ENCODE measurements around the gene ARSB.
"Not testable (repeated sequence)": the region's sequence is repeated elsewhere in the genome, so short reads cannot be mapped to it uniquely, and the experiment has no call there.

Gene ARSB

DNA sequence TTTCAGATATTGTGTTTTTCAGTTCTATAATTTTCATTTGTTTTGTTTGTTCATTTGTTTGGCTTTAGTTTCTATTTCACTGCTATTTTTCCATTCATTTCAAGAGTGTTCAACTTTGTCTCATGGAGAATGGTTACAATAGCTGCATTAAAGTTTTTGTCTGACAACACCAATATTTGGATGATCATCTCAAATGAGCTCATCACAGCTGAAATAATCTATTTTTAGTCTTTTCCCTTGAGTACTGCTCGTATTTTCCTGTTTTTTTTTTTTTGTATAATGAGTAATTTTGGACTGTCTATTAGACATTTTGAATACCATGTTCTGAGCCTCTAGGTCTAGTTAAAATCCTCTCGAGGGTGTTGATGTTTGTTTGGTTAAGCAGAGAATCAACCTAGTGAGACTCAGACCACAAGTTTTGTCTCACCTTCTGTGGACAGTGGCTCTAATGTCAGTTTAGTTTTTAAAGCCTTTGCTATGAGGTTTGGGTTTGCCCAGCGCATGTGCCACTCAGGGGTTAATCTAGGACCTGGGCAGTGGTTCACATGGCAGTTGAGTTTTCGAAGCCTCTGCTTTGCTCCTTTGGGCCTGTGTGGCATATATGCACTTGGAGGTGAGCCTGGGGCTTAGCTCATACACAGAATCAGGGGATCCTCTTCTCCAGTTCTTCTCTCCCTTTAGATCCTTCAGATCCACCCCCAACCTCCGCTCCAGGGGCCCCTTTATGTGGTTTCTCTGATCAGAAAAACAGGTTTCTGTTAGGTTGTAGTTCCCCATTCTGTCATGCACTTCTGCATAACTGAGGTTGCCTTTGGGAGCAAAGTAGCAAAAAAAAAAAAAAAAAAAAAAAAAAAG lies 79.8 kb downstream of the ARSB start:
- DNase-seq: no peak

DNA sequence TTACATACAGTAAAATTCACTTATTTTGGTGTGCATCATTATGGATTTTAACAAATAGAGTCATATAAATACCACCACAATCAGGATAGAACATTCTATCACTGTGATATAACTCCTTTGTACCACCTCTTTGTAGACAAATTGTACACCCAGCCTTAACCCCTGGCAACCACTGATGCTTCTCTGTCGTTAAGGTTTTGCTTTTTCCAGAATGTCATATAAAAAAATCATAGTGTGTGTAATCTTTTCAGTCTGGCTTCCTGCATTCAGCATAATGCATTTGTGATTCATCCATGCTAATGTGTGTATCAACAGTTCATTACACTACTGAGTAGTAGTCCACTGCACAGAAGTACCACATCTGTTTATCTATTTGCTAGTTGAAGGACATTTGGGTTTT lies 81.2 kb downstream of the ARSB start:
- no peak for DNase-seq

DNA sequence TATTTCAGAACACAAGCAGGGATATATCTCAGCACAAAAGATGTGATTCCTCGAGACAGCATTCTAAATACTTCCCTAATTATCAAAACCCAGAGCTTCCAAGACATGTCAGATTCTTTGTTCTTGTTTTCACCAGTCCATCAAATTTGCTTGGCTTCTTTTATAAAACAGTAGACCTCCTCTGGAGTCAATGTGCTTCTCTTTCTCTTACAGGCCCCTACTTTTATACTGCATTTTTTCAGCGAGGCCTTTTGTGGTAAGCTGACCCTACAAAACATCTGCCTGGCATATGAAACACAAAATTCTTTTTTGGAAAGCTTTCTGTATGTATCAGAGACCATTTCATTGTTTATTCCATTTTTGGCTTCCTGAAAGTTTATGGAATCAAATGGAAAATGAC lies 81.8 kb downstream of the ARSB start:
- no peak for DNase-seq

DNA sequence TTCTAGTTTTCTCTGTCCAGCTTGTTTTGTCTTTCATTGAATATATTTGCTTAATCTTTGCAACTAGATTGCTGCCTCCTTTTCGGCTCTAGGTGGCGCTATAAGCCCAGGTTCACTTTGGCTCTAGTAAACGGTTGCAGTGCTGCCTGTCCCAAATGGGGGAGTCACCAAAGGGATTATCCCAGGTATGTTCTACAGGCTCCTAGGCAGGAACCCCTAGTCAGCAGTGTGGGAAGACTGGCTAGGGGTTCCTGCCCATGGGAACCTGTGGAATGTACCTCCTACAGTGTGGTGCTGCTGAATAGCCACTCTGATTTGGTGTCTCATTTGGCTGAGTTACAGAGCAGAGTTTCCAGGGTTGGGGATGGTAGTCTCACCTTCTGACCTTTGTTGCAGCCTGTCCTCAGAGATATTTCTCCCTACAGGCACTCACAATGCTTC lies 85.2 kb downstream of the ARSB start:
- peak in 1 of 58 donors; percentile 17 for DNase-seq

DNA sequence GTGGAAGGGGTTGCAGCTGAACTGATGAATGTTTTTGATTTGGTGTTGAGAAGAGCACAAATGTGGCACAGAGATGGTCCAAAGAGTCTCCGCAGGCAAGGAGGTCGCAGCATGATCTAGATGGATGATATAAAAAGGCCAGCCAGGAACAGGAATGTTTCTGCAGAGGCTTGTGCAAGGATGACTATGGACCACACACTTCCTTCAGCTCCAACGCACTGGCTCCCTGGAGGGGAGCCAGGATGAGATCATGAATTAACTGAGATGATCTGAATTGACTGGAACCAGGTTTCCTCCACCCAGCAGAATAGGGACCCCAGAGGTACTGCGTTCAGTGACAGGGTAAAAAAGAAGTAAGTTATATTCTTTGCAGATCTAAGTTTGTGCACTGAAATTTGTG lies 89.0 kb downstream of the ARSB start:
- peak in 1 of 58 donors; percentile 2 for DNase-seq

DNA sequence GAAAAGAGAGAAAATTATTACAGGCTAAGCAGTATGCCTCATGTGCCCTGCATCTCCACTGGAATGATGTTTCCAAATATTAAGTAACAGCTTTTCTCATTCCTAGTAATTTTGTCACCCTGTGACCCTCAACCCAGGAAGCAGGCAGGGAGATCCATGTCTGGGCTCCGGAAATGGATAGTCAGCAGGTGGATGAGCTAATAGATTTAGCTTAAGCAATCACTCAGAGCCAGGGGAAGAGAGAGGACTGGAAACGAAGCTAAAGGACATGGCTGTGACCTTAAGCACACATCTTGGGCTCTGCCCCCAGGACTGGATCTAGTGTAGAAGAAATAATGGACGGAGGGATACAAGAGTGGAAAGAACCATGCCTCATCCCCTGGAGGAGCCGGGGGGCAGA lies 89.5 kb downstream of the ARSB start:
- no peak for DNase-seq

DNA sequence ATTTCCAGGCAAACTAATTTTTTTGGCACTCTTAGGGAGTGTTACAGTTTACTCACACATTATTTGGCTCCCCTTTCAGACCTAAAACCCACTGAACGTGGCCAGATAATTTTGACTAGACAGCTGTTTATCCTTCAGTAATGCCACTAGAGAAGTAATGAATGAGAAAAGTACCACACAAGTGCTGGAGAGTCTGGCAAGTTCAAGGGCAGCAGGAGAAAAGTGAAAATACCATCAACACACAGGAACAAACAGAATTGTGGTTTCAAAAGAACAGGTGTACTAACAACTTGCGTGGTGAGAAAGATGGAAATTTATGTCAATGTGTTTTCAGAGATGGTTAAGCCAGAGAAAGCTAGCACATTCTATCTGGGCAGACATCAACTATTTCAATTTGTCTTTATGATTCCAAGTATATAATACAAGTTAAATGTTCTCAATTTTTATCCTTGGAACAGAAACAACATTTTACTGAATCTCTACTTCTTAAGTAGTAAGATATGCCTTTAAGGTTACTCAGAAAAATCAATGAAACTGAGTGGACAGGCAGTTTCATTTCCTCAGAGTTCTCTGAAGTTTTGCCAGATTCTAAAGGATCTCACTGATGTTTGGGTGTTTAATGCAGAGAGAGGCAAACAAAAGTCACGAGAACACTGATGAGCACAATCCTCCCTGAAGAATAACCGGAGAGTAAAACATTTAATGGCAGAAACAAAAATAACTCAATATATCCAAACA lies 91.0 kb downstream of the ARSB start:
- no peak for DNase-seq

DNA sequence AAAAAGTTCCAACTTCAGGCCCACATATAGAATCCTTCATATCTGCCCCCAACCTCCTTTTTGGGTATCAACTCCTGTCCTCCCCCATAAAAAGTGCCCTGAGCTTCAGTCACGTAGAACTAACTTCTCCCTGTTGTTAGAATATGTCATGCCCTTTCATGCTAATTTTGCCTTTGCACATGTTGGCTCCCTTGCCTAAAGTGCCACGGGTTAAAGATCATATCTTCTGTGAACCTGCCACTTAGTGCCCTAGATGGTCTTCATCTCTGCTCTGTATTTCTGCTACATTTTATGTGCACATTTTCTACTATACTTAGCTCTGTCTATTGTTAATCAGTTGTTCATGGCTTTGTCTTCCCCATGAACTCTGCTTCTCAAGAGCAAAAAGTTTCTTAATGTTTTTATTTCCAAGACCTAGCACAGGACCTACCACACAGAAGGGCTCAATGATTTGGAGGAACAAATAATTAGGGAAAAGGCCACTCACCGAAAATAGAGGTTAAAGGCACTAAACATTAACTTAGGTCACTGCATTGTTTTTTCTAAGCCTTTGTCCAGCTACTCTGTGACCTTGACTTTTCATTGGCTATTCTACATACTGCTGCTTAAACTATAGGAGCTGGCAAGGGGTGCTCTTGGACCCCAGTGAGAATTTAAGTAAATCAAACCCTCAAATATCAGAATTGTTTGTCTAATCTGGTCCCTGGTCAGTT lies 94.3 kb downstream of the ARSB start:
- DNase-seq: no peak

DNA sequence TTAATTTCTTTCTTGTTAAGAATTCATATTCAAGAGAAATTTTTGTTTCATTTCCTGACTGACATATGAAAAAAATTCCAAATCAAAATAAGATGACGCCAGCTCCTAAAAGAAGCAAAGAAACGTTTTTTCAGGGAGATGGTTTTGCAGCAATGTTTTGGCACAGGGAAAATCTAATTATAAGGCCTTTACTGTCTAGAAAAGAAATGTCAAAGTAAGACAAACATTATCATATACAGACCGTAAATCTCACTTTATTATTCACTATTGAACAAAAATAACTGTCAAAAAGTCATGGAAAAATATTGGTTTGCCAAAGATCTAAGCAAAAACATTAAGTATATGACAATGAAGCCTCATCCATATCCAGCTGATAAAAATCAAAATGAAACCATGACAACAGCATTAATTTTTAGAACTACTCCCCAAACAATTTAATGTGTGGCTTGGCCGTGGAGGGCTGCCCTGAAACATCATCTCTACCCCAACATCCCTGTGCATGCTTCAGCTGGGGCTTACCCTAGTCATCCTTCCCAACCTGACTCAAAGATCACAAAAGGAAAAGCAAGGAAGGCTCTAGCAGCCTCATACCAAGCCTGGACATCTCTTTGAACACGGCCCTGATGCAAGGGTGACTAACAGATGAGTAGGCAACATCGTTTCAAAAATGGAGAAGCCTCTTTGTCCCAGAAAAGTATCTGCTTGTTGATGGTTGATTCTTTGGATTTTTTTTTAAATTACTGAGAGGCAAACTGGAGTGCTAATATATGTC lies 95.6 kb downstream of the ARSB start:
- no peak for DNase-seq

DNA sequence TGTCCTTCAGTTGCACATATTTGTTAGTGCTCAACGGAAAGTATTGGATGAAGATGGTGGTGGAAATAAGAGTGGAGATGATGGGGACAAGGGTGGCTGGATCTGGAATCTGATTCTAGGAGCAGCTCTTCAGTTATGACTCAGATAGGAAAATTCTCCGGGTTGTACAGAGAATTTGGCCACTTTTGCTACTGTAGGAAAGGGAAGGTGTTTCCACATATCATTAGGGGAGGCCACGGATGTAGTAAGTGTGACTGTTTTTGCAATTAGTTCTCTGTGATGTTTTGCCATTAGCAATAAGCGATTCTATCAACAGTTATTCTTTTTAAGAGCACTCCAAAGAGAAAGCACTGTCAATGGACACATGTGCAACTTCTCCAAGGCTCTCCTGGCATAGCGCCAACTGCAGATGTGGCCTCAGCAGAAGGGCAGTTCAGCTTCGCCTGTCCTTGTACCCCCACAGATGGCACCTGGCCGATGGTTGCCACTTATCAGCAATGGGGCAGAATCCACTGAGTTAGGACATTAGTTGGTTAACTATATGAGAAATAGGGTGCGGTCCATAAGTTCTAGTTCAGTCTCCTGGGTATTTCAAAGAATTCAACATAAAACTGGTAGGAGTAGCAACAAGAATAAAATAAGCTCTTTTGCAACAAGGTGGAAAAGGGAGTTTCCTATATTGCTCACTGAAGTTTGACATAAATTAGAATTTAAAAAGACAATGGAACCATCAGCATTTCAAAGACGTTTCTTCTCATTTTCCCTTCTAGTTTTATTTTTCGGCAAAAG lies 96.3 kb downstream of the ARSB start:
- DNase-seq: peak in 2 of 58 donors; percentile 18 to 38

DNA sequence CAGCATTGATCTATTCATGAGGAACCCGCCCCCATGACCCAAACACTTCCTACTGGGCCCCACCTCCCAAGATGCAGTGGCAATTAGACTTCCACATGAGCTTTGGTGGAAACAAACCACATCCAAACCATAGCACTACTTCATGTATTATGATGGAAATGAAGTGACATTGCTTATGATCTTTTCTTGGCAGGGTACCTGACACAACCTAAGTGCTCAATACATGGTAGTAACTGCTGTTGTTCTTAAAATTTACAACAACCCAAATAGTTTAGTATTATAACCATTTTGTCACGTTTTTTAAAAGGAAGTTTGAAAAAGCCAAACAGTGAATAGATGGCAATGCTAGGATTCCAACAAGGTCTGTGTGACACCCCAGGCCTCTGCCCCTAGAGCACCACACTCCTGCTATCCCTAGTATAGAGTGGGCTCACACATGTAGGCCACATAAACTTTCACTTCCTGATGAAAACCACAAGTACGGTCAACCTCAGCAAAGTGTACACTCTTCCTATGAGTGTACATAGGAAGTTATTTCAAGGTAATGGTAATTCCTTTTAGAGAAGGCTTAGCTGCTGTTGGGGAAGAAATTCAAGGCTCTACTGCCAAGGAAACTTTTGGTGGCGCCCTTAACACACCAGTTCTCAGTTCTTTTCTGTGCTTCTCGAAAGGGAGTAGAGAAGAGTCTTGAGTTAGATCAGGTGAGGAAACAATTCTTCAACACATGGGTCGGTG lies 97.6 kb downstream of the ARSB start:
- no peak for DNase-seq

DNA sequence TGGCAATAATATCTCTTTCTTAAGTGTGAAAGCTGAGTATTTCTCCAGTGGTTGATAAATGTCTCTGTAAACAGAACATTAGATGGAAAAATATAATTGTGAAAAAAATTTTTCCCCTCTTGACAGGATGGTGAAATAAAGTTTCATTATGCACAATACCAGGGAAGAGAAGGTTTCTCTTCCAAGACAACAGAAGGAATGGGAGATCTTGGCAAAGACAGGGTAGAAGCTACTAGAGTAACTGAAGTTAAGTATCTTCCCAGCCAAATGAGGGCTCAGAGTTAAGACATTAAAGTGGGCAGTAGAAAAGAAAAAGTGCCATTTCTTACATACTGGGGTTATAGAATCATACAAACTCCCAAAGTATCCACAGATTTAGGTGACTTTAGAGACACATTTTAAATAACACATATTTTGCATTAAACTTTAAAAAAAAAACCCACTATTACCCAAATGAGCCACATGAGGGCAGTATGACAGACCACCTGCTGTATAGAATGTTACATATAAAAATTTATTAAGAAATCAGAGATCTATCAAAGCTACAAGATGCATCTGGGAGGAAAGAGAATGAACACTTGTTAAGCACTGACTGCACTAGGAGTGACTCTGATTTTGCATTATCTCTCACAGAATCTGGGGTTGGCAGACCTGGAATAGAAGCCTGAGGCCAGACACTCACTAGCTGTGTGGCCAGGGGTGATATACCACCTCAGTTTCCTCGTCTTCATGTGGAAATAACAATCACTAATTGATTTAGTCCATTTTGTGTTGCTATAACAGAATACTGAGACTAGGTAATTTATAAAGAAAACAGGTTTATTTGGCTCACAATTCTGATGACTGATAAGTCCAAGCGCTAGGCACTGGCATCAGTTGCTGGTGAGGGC lies 98.5 kb downstream of the ARSB start:
- no peak for DNase-seq

DNA sequence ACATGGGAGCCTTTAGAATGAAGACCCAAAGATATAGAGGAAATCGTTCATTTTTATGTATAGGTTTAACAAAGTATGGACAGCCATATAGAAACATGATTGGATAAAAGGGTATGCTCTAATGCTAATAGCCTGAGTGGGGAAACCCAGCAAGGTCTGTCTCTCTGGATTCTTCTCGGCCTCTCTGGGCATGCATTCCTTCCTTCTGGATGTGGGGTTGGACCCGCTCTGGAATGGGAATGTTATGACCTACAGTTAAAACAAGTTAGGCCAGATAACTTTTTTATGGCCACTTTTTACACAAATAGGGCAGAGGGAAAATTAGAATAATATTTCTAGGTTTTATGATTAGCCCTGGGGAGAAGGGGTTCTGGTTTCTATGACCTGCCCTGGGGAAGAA lies 103.2 kb downstream of the ARSB start:
- no peak for DNase-seq

DNA sequence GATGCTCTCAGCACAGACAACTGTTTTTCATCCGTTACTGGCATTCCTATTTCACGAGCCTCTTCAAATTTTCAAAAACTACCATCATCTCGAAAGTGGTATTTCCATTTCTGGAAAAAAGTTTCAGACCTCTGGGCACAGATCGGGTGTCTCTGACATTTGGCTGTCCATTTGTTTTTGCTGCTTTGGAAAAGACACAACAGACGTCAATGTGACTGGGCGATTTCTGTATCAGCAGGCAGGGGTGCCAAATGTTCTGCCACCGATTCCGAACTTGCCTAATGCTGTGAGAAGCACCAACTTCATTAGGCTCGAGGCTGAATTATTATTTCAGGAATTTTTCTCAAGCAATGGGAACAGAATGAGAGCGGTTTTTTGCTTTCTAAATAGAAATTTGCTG lies 105.6 kb downstream of the ARSB start:
- no peak for DNase-seq

DNA sequence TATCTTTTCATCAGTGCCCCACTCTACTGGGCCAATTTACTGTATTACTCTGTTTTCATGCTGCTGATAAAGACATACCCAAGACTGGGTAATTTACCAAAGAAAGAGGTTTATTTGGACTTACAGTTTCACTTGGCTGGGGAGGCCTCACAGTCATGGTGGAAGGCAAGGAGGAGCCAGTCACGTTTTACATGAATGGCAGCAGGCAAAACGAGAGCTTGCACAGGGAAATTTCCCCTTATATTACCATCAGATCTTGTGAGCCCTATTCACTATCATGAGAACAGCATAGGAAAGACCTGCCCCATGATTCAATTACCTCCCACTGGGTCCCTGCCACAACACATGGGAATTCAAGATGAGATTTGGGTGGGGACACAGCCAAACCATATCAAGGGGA lies 119.0 kb downstream of the ARSB start:
- DNase-seq: not testable (repeated sequence)

DNA sequence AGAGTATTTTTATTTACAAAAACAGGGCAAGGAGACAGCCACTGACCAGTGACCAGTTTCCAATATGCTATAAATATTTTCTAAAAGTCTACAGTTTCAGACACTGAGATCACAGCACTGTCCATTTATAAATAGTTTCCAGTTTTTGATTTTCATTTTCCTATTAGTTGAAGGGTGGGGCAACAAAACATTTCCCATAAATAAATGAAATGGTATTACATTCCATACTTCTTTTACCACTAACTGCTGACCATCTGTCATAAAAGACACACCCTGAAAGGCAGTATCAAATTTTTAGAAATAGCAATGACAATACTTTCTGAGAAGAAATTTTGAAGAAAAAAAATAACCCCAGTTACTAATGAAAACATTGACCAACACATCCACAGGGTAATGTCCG lies 126.7 kb downstream of the ARSB start:
- no peak for DNase-seq

DNA sequence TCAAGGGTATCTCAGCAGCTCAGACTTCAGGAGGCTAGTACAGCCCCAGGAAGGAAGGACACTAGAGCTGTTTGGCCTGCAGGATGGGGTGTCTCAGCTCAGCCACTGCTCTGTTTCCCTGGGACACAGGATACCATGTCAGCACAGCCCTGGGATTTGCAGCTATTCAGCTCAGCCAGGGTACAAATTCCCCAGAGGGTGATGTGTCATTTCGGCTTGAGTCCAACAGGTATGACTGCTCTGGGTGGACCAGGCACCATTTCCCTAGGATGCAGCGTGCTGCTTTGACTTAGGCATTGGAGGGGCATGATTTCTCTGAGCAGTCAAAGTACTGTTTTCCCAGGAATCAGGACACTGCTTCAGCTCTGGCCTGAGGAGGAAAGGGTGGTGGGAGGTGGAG lies 130.1 kb downstream of the ARSB start:
- DNase-seq: no peak

DNA sequence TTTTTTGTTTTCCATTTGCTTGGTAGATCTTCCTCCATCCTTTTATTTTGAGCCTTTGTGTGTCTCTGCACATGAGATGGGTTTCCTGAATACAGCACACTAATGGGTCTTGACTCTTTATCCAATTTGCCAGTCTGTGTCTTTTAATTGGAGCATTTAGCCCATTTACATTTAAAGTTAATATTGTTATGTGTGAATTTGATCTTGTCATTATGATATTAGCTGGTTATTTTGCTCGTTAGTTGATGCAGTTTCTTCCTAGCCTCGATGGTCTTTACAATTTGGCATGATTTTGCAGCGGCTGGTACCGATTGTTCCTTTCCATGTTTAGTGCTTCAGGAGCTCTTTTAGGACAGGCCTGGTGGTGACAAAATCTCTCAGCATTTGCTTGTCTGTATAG lies 133.2 kb downstream of the ARSB start:
- DNase-seq: not testable (repeated sequence)

DNA sequence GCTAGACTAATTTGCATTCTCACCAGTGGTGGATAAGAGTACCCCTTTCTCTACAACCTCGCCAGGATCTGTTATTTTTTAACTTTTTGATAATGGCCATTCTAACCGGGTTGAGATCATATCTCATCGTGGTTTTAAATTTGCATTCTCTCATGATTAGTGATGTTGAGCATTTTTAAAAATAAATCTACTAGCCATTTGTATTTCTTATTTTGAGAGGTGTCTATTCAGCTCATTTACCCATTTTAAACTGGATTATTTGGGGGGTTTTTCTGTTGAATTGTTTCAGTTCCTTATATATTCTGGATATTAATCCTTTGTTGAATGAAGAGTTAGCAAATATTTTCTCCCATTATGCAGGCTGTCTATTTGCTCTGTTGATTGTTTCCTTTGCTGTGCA lies 139.6 kb downstream of the ARSB start:
- no peak for DNase-seq

Measured in anterior cingulate cortex (tissue), 58 donors.